NB4 (cell line): ENCODE data around the gene SWI5.

Experiments used
- CTCF ChIP-seq: IDR thresholded peaks from one replicate; pipeline ENCODE4 v1.5.1; 2012; ENCODE audit warnings: low read depth, low read length
- POLR2A ChIP-seq: IDR thresholded peaks from 2 replicates; pipeline ENCODE4 v1.6.1; 2011; ENCODE audit warnings: mild to moderate bottlenecking; ENCODE audit not compliant: insufficient read length; ENCODE audit errors: extremely low read depth

GRCh38 chr9:128244091-128244836 is 31.8 kb upstream of the SWI5 start:
- TF ChIP-seq CTCF (no peak), POLR2A (no peak)
